Lower leg skin (tissue), 4 donors: ENCODE data around the gene RSPH9. TPM values are rescaled to one million over a fixed set of nuclear protein-coding genes. Genes with fewer than 3 reads are reported as not detected.
A peak's percentile ranks its signal among the peaks of the same experiment; 100 is the strongest.

Experiments
- DNase-seq, 2 donors: peaks; one replicate each; pipeline ENCODE4 v3.0.0-alpha.2; 2019; ENCODE audit warnings: low spot score in 2 of 2
- H3K4me3 ChIP-seq: fragments of 200-600 bp; sonication (generic); 2 replicates; pipeline ENCODE4 v1.5.1; 2017; ENCODE audit warnings: mild to moderate bottlenecking, low read depth; ENCODE audit not compliant: poor library complexity, severe bottlenecking
- CTCF ChIP-seq, 3 donors: fragments of 450-650 bp; IDR thresholded peaks; one replicate each; pipeline ENCODE4 v1.5.1; 2016; ENCODE audit warnings: antibody characterized with exemption in 3 of 3, mild to moderate bottlenecking in 3 of 3, moderate library complexity in 2 of 3
- POLR2A ChIP-seq, 2 donors: fragments of 450-650 bp; IDR thresholded peaks; one replicate each; pipeline ENCODE4 v1.6.1; 2016 to 2017; ENCODE audit warnings: antibody characterized with exemption in 2 of 2, mild to moderate bottlenecking in 1 of 2, moderate library complexity in 1 of 2
- WGBS, 2 donors: methylation state at CpG; one replicate each; pipeline ENCODE4 v1.1.5; 2018; 5-methylcytosine and 5-hydroxymethylcytosine counted together
- intact Hi-C: fragments of 100-400 bp; cut with DNase I; formaldehyde crosslinking; loops from one replicate; pipeline ENCODE4 v1.15.0; 2023; ENCODE audit warnings: low total_unique reads
- total RNA-seq, 4 donors: library from RNA; depleted of rRNA; stranded (reverse); fragments of >200 nt; gene quantifications; one replicate each; pipeline ENCODE4 v1.1.0, GENCODE V29; 2016

The RSPH9 gene
- total RNA-seq, 4 donors from 2014 or later = 0.17 to 0.42 TPM; not detected in 2

- DNase-seq = peak in 1 of 2 donors; percentile 43
- TF ChIP-seq CTCF (IDR thresholded peaks at IDR 0.05) = no peak
- no peak for TF ChIP-seq POLR2A (IDR thresholded peaks at IDR 0.05)
- no peak overlapping the region for H3K4me3 ChIP-seq
- intact Hi-C loops = no loop called here
- WGBS, 2 donors = 96 to 98% methylated on average over 7 of the region's 7 CpGs
Measured at GRCh38 chr6:43707269-43707668, 62.4 kb downstream of the RSPH9 start.

GRCh38 chr6:43707767-43708166, 62.9 kb downstream of the RSPH9 start:
- WGBS, 2 donors = 63 to 65% methylated on average over 1 of the region's 1 CpG
- peak in 1 of 2 donors; percentile 57 for DNase-seq
- no peak overlapping the region for H3K4me3 ChIP-seq
- TF ChIP-seq POLR2A (IDR thresholded peaks at IDR 0.05) (no peak), CTCF (IDR thresholded peaks at IDR 0.05) (no peak)
- intact Hi-C loops = no loop called here

GRCh38 chr6:43708860-43709653, 64.2 kb downstream of the RSPH9 start:
- intact Hi-C loops = no loop called here
- no peak overlapping the region for H3K4me3 ChIP-seq
- WGBS, 2 donors = 59 to 65% methylated on average over 5 of the region's 5 CpGs
- DNase-seq = peak in 1 of 2 donors; percentile 75
- no peak for TF ChIP-seq CTCF (IDR thresholded peaks at IDR 0.05)
- TF ChIP-seq POLR2A (IDR thresholded peaks at IDR 0.05) = no peak

GRCh38 chr6:43709654-43710303, 64.9 kb downstream of the RSPH9 start:
- DNase-seq = peak in 1 of 2 donors; percentile 74
- TF ChIP-seq CTCF (IDR thresholded peaks at IDR 0.05) (no peak), POLR2A (IDR thresholded peaks at IDR 0.05) (no peak)
- H3K4me3 ChIP-seq = no peak overlapping the region
- 83 to 85% methylated on average over 7 of the region's 7 CpGs for WGBS, 2 donors
- intact Hi-C loops = no loop called here

GRCh38 chr6:43710576-43710975, 65.7 kb downstream of the RSPH9 start:
- intact Hi-C loops = no loop called here
- 68 to 83% methylated on average over 4 of the region's 4 CpGs for WGBS, 2 donors
- H3K4me3 ChIP-seq = no peak overlapping the region
- DNase-seq = no peak
- TF ChIP-seq CTCF (IDR thresholded peaks at IDR 0.05) = no peak
- no peak for TF ChIP-seq POLR2A (IDR thresholded peaks at IDR 0.05)
